Hepatocyte (in vitro differentiated cells): Measurements from ENCODE around the gene C7orf33.

Source experiments
- EZH2 ChIP-seq: fragments of 200-600 bp; sonication (generic); IDR thresholded peaks from 2 replicates; pipeline ENCODE4 v1.6.1; 2016; ENCODE audit warnings: antibody characterized with exemption, mild to moderate bottlenecking, borderline replicate concordance
- TF ChIP-seq, protein P1 (sequence below): fragments of 200-600 bp; sonication (generic); IDR thresholded peaks from 2 replicates; pipeline ENCODE4 v1.5.1; 2016; ENCODE audit warnings: antibody characterized with exemption, mild to moderate bottlenecking; ENCODE audit not compliant: poor library complexity

DNA sequence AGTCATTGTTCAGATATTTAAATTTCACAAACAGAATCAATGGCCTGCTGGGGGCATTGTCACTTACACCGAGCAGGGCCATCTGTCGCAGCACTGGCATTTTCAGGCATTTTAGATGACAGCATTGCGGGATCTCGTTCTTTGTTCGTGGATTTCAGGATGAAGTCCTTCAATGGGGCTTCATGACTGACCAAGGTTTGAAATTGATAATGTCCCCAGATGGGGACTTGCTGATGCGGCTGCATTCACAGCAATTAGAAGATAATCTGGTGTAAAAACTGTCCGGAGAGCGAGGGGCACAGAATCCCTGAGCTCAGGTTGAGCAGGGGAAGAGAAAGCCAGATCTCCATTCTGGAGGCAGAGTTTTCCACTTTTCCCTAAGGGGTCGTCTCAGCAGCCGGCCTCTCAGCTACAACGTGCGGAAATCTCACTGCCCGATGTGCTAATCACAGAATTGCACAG lies 1.9 kb upstream of the C7orf33 start:
- TF ChIP-seq, protein P1, sequence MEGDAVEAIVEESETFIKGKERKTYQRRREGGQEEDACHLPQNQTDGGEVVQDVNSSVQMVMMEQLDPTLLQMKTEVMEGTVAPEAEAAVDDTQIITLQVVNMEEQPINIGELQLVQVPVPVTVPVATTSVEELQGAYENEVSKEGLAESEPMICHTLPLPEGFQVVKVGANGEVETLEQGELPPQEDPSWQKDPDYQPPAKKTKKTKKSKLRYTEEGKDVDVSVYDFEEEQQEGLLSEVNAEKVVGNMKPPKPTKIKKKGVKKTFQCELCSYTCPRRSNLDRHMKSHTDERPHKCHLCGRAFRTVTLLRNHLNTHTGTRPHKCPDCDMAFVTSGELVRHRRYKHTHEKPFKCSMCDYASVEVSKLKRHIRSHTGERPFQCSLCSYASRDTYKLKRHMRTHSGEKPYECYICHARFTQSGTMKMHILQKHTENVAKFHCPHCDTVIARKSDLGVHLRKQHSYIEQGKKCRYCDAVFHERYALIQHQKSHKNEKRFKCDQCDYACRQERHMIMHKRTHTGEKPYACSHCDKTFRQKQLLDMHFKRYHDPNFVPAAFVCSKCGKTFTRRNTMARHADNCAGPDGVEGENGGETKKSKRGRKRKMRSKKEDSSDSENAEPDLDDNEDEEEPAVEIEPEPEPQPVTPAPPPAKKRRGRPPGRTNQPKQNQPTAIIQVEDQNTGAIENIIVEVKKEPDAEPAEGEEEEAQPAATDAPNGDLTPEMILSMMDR: no peak
- TF ChIP-seq EZH2: no peak
